SU-DHL-6 (cell line): ENCODE data around the gene RHBDL2.

Experiments
- H2AFZ ChIP-seq: fragments of 200-600 bp; sonication (generic); 2 replicates; pipeline ENCODE4 v1.6.1; 2014; ENCODE audit warnings: low read depth, mild to moderate bottlenecking, moderate library complexity, mixed read lengths, antibody characterized with exemption, low read length; ENCODE audit not compliant: severe bottlenecking
- H3F3A ChIP-seq: fragments of 200-600 bp; shearing (Covaris generic); 2 replicates; pipeline ENCODE4 v1.6.0; 2016; ENCODE audit warnings: antibody characterized with exemption, mild to moderate bottlenecking; ENCODE audit not compliant: insufficient read depth
- H3K27ac ChIP-seq: fragments of 200-600 bp; sonication (generic); 2 replicates; pipeline ENCODE4 v1.5.1; 2016; ENCODE audit warnings: low read depth, mild to moderate bottlenecking, low read length, moderate library complexity, mixed read lengths
- H3K27me3 ChIP-seq: fragments of 200-600 bp; sonication (generic), shearing (Covaris generic); 2 replicates; pipeline ENCODE4 v1.6.0; 2014; ENCODE audit warnings: mild to moderate bottlenecking, low read length
- H3K36me3 ChIP-seq: fragments of 200-600 bp; sonication (generic); 2 replicates; pipeline ENCODE4 v1.6.1; 2014; ENCODE audit warnings: mild to moderate bottlenecking, low read length, mixed read lengths
- H3K4me2 ChIP-seq: fragments of 300-600, 200-600 bp; shearing (Covaris generic), sonication (generic); 2 replicates; pipeline ENCODE4 v1.6.0; 2014; ENCODE audit warnings: low read length, low read depth, mild to moderate bottlenecking; ENCODE audit not compliant: poor library complexity, severe bottlenecking
- H3K4me3 ChIP-seq: fragments of 200-600 bp; sonication (generic); 2 replicates; pipeline ENCODE4 v1.5.1; 2014; ENCODE audit warnings: antibody characterized with exemption, low read length, mild to moderate bottlenecking, mixed read lengths; ENCODE audit not compliant: insufficient read depth, poor library complexity, severe bottlenecking
- H3K79me2 ChIP-seq: fragments of 200-600 bp; sonication (generic); 2 replicates; pipeline ENCODE4 v1.6.1; 2014; ENCODE audit warnings: mild to moderate bottlenecking, low read length, moderate library complexity; ENCODE audit not compliant: insufficient read depth
- H3K9ac ChIP-seq: fragments of 200-600 bp; sonication (generic); 2 replicates; pipeline ENCODE4 v1.7.0; 2014; ENCODE audit warnings: mild to moderate bottlenecking, low read length
- H3K9me2 ChIP-seq: fragments of 200-600 bp; sonication (generic); replicated peaks from 2 replicates; pipeline ENCODE4 v1.6.1; 2014; ENCODE audit warnings: low read length; ENCODE audit not compliant: insufficient read depth
- H3K9me3 ChIP-seq: fragments of 200-600 bp; sonication (generic); 2 replicates; pipeline ENCODE4 v1.6.1; 2014; ENCODE audit warnings: low read length, mixed read lengths; ENCODE audit not compliant: insufficient read depth
- H4K20me1 ChIP-seq: fragments of 200-600 bp; sonication (generic); 2 replicates; pipeline ENCODE4 v1.6.1; 2014; ENCODE audit warnings: low read depth, mild to moderate bottlenecking, antibody characterized with exemption, low read length, moderate library complexity, mixed read lengths
- CTCF ChIP-seq: fragments of 200-600 bp; sonication (generic); IDR thresholded peaks from one replicate; pipeline ENCODE4 v1.5.1; 2017; ENCODE audit warnings: antibody characterized with exemption, mild to moderate bottlenecking, low read length, moderate library complexity; ENCODE audit not compliant: insufficient read depth, poor library complexity, severe bottlenecking
- EZH2phosphoT487 ChIP-seq: fragments of 200-600 bp; sonication (generic), shearing (Covaris generic); conservative IDR thresholded peaks from 2 replicates; pipeline ENCODE4 v1.6.1; 2018; ENCODE audit warnings: mild to moderate bottlenecking, antibody characterized with exemption, low read length, moderate library complexity, mixed read lengths

Gene RHBDL2

GRCh38 chr1:38891753-38892152 lies 49.9 kb downstream of the RHBDL2 start:
- Histone ChIP-seq H3K4me2 (no peak overlapping the region), H3K9ac (no peak overlapping the region), H3K79me2 (no peaks in the 10 kb centered on the region), H3K36me3 (no peaks in the 10 kb centered on the region), H3F3A (no peaks in the 10 kb centered on the region), H3K27ac (no peak overlapping the region), H3K4me3 (no peak overlapping the region), H3K9me2 (no peaks in the 10 kb centered on the region), H3K27me3 (no peaks in the 10 kb centered on the region), H4K20me1 (no peaks in the 10 kb centered on the region), H2AFZ (no peak overlapping the region), H3K9me3 (no peaks in the 10 kb centered on the region)
- no peak for TF ChIP-seq CTCF
- no peak for TF ChIP-seq EZH2phosphoT487

- no peaks in the 10 kb centered on the region for H3F3A ChIP-seq
- no peak overlapping the region for H3K4me3 ChIP-seq
Observed at GRCh38 chr1:38889589-38889988, 52.0 kb downstream of the RHBDL2 start.

GRCh38 chr1:38888423-38889333 lies 53.0 kb downstream of the RHBDL2 start:
- H3K9me3 ChIP-seq = no peaks in the 10 kb centered on the region

More at GRCh38 chr1:38889589-38889988, 52.0 kb downstream of the RHBDL2 start:
- no peak overlapping the region for H3K9ac ChIP-seq
- no peaks in the 10 kb centered on the region for H3K79me2 ChIP-seq
- H3K4me2 ChIP-seq = no peak overlapping the region
- H3K9me2 ChIP-seq = no peaks in the 10 kb centered on the region
- TF ChIP-seq EZH2phosphoT487 (no peak), CTCF (no peak)
- no peaks in the 10 kb centered on the region for H3K36me3 ChIP-seq
- no peaks in the 10 kb centered on the region for H4K20me1 ChIP-seq
- no peak overlapping the region for H3K27ac ChIP-seq
- H2AFZ ChIP-seq = no peak overlapping the region
- H3K27me3 ChIP-seq = no peaks in the 10 kb centered on the region
- no peaks in the 10 kb centered on the region for H3K9me3 ChIP-seq

More at GRCh38 chr1:38888423-38889333, 53.0 kb downstream of the RHBDL2 start:
- Histone ChIP-seq H3K9me2 (no peaks in the 10 kb centered on the region), H2AFZ (no peak overlapping the region), H3K27me3 (no peaks in the 10 kb centered on the region), H4K20me1 (no peaks in the 10 kb centered on the region), H3K27ac (no peak overlapping the region), H3K36me3 (no peaks in the 10 kb centered on the region), H3K79me2 (no peaks in the 10 kb centered on the region), H3F3A (no peaks in the 10 kb centered on the region), H3K9ac (no peak overlapping the region), H3K4me3 (no peak overlapping the region), H3K4me2 (no peak overlapping the region)
- TF ChIP-seq EZH2phosphoT487 (no peak), CTCF (no peak)
